AG04450 (cell line): ENCODE results near the gene ZACN. TPM values are rescaled to one million over a fixed set of nuclear protein-coding genes. Genes with fewer than 3 reads are reported as not detected.

ENCODE experiments used
- CTCF ChIA-PET: fragments of 300-600, 350-600 bp; formaldehyde crosslinking; extraction: SDS; loops from one replicate; lab custom pipeline; 2022; ENCODE audit warnings: antibody characterized with exemption, inconsistent platforms; lab: Charles Lee
- POLR2A ChIA-PET: fragments of 350-600 bp; formaldehyde crosslinking; extraction: SDS; loops from one replicate; lab custom pipeline; 2021; ENCODE audit warnings: antibody characterized with exemption, inconsistent platforms; lab: Yijun Ruan, JAX
- DNase-seq: peaks from one replicate; pipeline ENCODE4 v3.0.0-alpha.2; 2011; ENCODE audit warnings: low read depth, low spot score
- H3K27ac ChIP-seq: one replicate; pipeline ENCODE4 v1.5.1; 2012; ENCODE audit warnings: low read depth, low read length, control low read depth
- H3K27me3 ChIP-seq: one replicate; pipeline ENCODE4 v1.6.0; 2012; ENCODE audit warnings: low read length; ENCODE audit not compliant: control insufficient read depth, insufficient read depth
- H3K4me3 ChIP-seq: 2 replicates; pipeline ENCODE4 v1.5.1; 2011; ENCODE audit warnings: mild to moderate bottlenecking, low read depth, low read length, control low read depth
- H3K9me3 ChIP-seq: 2 replicates; pipeline ENCODE4 v1.5.1; 2012; ENCODE audit warnings: low read length; ENCODE audit not compliant: control insufficient read depth, insufficient read depth
- CTCF ChIP-seq: IDR thresholded peaks from 2 replicates; pipeline ENCODE4 v1.5.1; 2011; ENCODE audit warnings: low read depth, low read length, control low read depth, inconsistent platforms
- polyA plus RNA-seq: library from polyadenylated mRNA; depleted of rRNA; stranded (reverse); fragments of >200 nt; gene quantifications from 2 replicates; pipeline ENCODE4 v1.2.3, GENCODE V29; 2011

The ZACN gene
- polyA plus RNA-seq, 1 experiment = not detected

GRCh38 chr17:76103274-76104139, 24.5 kb downstream of the ZACN start, which contains the start of gene EXOC7:
EXOC7 (minus strand) TSS chr17:76103787; CDS start chr17:76103692, 95 bp downstream.
- TF ChIP-seq CTCF = no peak
- ChIA-PET POLR2A (interaction anchor here (0.5 to 1.1 kb wide), 5 partner anchors 152 to 196 kb away, joined by 3 to 8 read pairs (median 4); partner anchors contain the start of gene UBALD2), CTCF (interaction anchor here (0.5 to 4.1 kb wide), 5 partner anchors 30 to 233 kb away, joined by 3 to 22 read pairs (median 7); no protein-coding TSS in a partner anchor)
- Histone ChIP-seq H3K27ac (peak within 1 kb of the TSS; percentile 52), H3K4me3 (peak within 1 kb of the TSS; percentile 73), H3K27me3 (no peaks in the 10 kb centered on the region), H3K9me3 (peaks cover 3% of the 10 kb centered on the region; the same call in 1 of the 2 replicates)
- DNase-seq = peak; percentile 68

DNA sequence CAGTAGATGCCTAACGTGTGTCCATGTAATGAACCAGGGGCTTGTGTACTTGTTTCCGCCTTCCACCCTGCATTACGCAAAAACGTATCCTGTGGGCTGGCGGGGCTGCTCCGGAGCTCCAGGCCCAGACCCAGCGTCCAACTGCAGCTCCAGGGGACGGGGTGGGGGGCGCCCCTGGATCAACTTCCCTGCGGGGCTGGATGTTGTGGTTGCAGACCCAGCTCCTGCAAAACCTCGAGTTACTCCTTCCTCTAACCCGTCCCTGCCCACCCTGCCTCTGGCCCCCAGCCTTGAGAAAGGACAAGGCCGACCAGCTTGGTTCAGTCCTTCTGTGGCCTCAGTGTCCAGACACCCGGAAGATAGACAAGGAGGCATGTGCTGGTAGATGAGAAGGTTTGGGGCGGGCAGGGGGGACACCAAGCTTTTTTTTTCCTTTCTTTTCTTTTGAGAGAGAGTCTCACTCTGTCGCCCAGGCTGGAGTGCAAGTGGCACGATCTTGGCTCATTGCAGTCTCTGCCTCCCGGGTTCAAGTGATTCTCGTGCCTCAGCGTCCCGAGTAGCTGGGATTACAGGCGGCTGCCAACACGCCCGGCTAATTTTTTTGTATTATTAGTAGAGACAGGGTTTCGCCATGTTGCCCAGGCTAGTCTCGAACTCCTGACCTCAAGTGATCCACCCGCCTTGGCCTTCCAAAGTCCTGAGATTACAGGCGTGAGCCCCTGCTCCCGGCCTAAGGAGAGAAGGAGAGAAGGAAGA, 25.3 kb downstream of the ZACN start:
- H3K27me3 ChIP-seq = no peaks in the 10 kb centered on the region
- H3K9me3 ChIP-seq = peaks cover 3% of the 10 kb centered on the region; the same call in 1 of the 2 replicates
- peak overlapping the region; percentile 52 for H3K27ac ChIP-seq
- POLR2A ChIA-PET = interaction anchor here (0.5 to 1.1 kb wide), 4 partner anchors 9 to 195 kb away, joined by 3 to 4 read pairs (median 4); partner anchors contain the start of gene UBALD2
- CTCF ChIA-PET = interaction anchor here (0.5 to 4.1 kb wide), 4 partner anchors 31 to 175 kb away, joined by 3 to 22 read pairs (median 7); no protein-coding TSS in a partner anchor
- peak overlapping the region; percentile 73 for H3K4me3 ChIP-seq
- no peak for DNase-seq
- no peak for TF ChIP-seq CTCF

- ChIA-PET CTCF (interaction anchor here (4.1 kb wide), 1 partner anchor 174 kb away, joined by 22 read pairs; no protein-coding TSS in a partner anchor), POLR2A (no interaction called here)
- H3K27me3 ChIP-seq = no peaks in the 10 kb centered on the region
- no peak for DNase-seq
- peaks cover 3% of the 10 kb centered on the region; the same call in 1 of the 2 replicates for H3K9me3 ChIP-seq
- H3K27ac ChIP-seq = no peak overlapping the region
- no peak for TF ChIP-seq CTCF
- no peak overlapping the region for H3K4me3 ChIP-seq
These were observed 25.9 kb downstream of the ZACN start for GRCh38 chr17:76104896-76105231.

- Histone ChIP-seq H3K4me3 (no peak overlapping the region), H3K9me3 (peaks cover 3% of the 10 kb centered on the region; the same call in 1 of the 2 replicates), H3K27me3 (no peaks in the 10 kb centered on the region), H3K27ac (no peak overlapping the region)
- no peak for DNase-seq
- ChIA-PET CTCF (interaction anchor here (0.8 to 1.3 kb wide), 2 partner anchors 173 to 291 kb away, joined by 3 to 4 read pairs; no protein-coding TSS in a partner anchor), POLR2A (interaction anchor here (0.9 kb wide), 1 partner anchor 12 kb away, joined by 4 read pairs; no protein-coding TSS in a partner anchor)
- no peak for TF ChIP-seq CTCF
These were observed 27.7 kb downstream of the ZACN start for GRCh38 chr17:76106703-76107102.
